Progenitor cell of endocrine pancreas (in vitro differentiated cells): Measurements from ENCODE around the gene LCOR. TPM values are rescaled to one million over a fixed set of nuclear protein-coding genes. Genes with fewer than 3 reads are reported as not detected.
"Not testable (repeated sequence)": the region's sequence is repeated elsewhere in the genome, so short reads cannot be mapped to it uniquely, and the experiment has no call there.

ENCODE experiments used
- DNase-seq: peaks from one replicate; pipeline ENCODE4 v3.0.0; 2021; ENCODE audit warnings: low spot score; ENCODE audit not compliant: unreplicated experiment
- H3K27ac Mint-ChIP-seq: 2 replicates; pipeline ENCODE4 v1.8.0; 2021; ENCODE audit warnings: mild to moderate bottlenecking, moderate library complexity, mixed read lengths
- H3K27me3 Mint-ChIP-seq: 2 replicates; pipeline ENCODE4 v1.8.0; 2021; ENCODE audit warnings: mixed read lengths
- H3K36me3 Mint-ChIP-seq: 2 replicates; pipeline ENCODE4 v1.8.0; 2022; ENCODE audit warnings: mixed read lengths; ENCODE audit not compliant: insufficient read depth
- H3K4me1 Mint-ChIP-seq: 2 replicates; pipeline ENCODE4 v1.8.0; 2021; ENCODE audit warnings: low read depth, mixed read lengths
- H3K4me3 Mint-ChIP-seq: 2 replicates; pipeline ENCODE4 v1.8.0; 2021; ENCODE audit warnings: low read depth, mild to moderate bottlenecking, moderate library complexity, mixed read lengths
- H3K9me3 Mint-ChIP-seq: 2 replicates; pipeline ENCODE4 v1.8.0; 2021; ENCODE audit warnings: low read depth, mixed read lengths
- CTCF ChIP-seq: fragments of 200-600 bp; sonication (generic); IDR thresholded peaks from one replicate; pipeline ENCODE4 v1.5.0; 2021; ENCODE audit warnings: antibody characterized with exemption, mild to moderate bottlenecking; ENCODE audit not compliant: unreplicated experiment
- total RNA-seq: library from RNA; stranded (reverse); gene quantifications from 2 replicates; pipeline ENCODE4 v1.2.1, GENCODE V29; 2021

The LCOR gene
- total RNA-seq, 1 donor from 2014 or later, result 88.6 TPM

GRCh38 chr10:96797485-96797884 lies 34.6 kb upstream of the LCOR start:
- Mint-ChIP-seq H3K4me1 (peaks cover 5% of the 10 kb centered on the region), H3K4me3 (no peak overlapping the region), H3K27ac (no peak overlapping the region), H3K36me3 (no peaks in the 10 kb centered on the region), H3K27me3 (no peaks in the 10 kb centered on the region), H3K9me3 (peaks cover 3% of the 10 kb centered on the region)
- no peak for TF ChIP-seq CTCF
- no peak for DNase-seq

GRCh38 chr10:96803288-96803664 lies 28.8 kb upstream of the LCOR start:
- H3K36me3 Mint-ChIP-seq, result no peaks in the 10 kb centered on the region

GRCh38 chr10:96814264-96814663 lies 17.8 kb upstream of the LCOR start:
- H3K9me3 Mint-ChIP-seq, result no peaks in the 10 kb centered on the region
- no peak for TF ChIP-seq CTCF
- H3K27ac Mint-ChIP-seq, result no peak overlapping the region
- no peak for DNase-seq
- H3K27me3 Mint-ChIP-seq, result no peaks in the 10 kb centered on the region
- no peaks in the 10 kb centered on the region for H3K4me1 Mint-ChIP-seq
- H3K36me3 Mint-ChIP-seq, result no peaks in the 10 kb centered on the region
- no peak overlapping the region for H3K4me3 Mint-ChIP-seq

More at GRCh38 chr10:96803288-96803664, 28.8 kb upstream of the LCOR start:
- Mint-ChIP-seq H3K4me3 (no peak overlapping the region), H3K4me1 (peaks cover 5% of the 10 kb centered on the region), H3K9me3 (peaks cover 10% of the 10 kb centered on the region), H3K27me3 (no peaks in the 10 kb centered on the region), H3K27ac (no peak overlapping the region)
- no peak for DNase-seq
- TF ChIP-seq CTCF, result no peak

- H3K27ac Mint-ChIP-seq, H3K27me3 Mint-ChIP-seq, H3K9me3 Mint-ChIP-seq, H3K36me3 Mint-ChIP-seq, DNase-seq, H3K4me1 Mint-ChIP-seq, H3K4me3 Mint-ChIP-seq: not testable (repeated sequence)
These were observed 13.1 kb upstream of the LCOR start for GRCh38 chr10:96818971-96819370.

GRCh38 chr10:96820765-96821164 lies 11.3 kb upstream of the LCOR start:
- Mint-ChIP-seq H3K4me3 (no peak overlapping the region), H3K36me3 (no peaks in the 10 kb centered on the region), H3K27me3 (no peaks in the 10 kb centered on the region), H3K4me1 (no peaks in the 10 kb centered on the region), H3K27ac (no peak overlapping the region), H3K9me3 (no peaks in the 10 kb centered on the region)
- no peak for TF ChIP-seq CTCF
- DNase-seq, result no peak

GRCh38 chr10:96826438-96826837 lies 5.7 kb upstream of the LCOR start:
- no peaks in the 10 kb centered on the region for H3K27me3 Mint-ChIP-seq
- no peak overlapping the region for H3K4me3 Mint-ChIP-seq
- no peak for DNase-seq
- no peaks in the 10 kb centered on the region for H3K9me3 Mint-ChIP-seq
- H3K27ac Mint-ChIP-seq, result no peak overlapping the region
- no peaks in the 10 kb centered on the region for H3K36me3 Mint-ChIP-seq
- no peak for TF ChIP-seq CTCF
- peaks cover 3% of the 10 kb centered on the region for H3K4me1 Mint-ChIP-seq
